Upper lobe of left lung (tissue), 6 donors: Measurements from ENCODE around the gene ITGB7. TPM values are rescaled to one million over a fixed set of nuclear protein-coding genes. Genes with fewer than 3 reads are reported as not detected.
A peak's percentile ranks its signal among the peaks of the same experiment; 100 is the strongest.

Experiments used
- ATAC-seq, 2 donors: fragments of 200-7000 bp; cut with Tn5 transposase; one replicate each; pipeline ENCODE4 v1.9.1; 2022; ENCODE audit warnings: mild to moderate bottlenecking in 2 of 2, moderate library complexity in 2 of 2; ENCODE audit not compliant: low FRiP score in 2 of 2
- DNase-seq, 2 donors: peaks; one replicate each; pipeline ENCODE4 v3.0.0-alpha.2; 2019 to 2020
- H3K27ac ChIP-seq, 4 donors: fragments of 200-600 bp; sonication (generic); one replicate each; pipeline ENCODE4 v1.5.1; 2016 to 2019
- H3K27me3 ChIP-seq, 4 donors: fragments of 200-600 bp; sonication (generic); one replicate each; pipeline ENCODE4 v1.5.1; 2017 to 2019
- H3K36me3 ChIP-seq, 4 donors: fragments of 200-600 bp; sonication (generic); one replicate each; pipeline ENCODE4 v1.5.1; 2016 to 2019
- H3K4me1 ChIP-seq, 4 donors: fragments of 200-600 bp; sonication (generic); one replicate each; pipeline ENCODE4 v1.5.1; 2018 to 2019
- H3K4me3 ChIP-seq, 4 donors: fragments of 200-600 bp; sonication (generic); one replicate each; pipeline ENCODE4 v1.5.1; 2017 to 2019; ENCODE audit warnings: mild to moderate bottlenecking in 2 of 4, moderate library complexity in 1 of 4
- H3K9me3 ChIP-seq, 4 donors: fragments of 200-600 bp; sonication (generic); one replicate each; pipeline ENCODE4 v1.5.1; 2018 to 2019
- EP300 ChIP-seq, 4 donors: sonication (generic); formaldehyde crosslinking; IDR thresholded peaks; one replicate each; pipeline ENCODE4 v1.5.1; 2017; ENCODE audit warnings: antibody characterized with exemption in 4 of 4, control low read depth in 2 of 4
- POLR2A ChIP-seq, 4 donors: fragments of 450-650 bp; IDR thresholded peaks; one replicate each; pipeline ENCODE4 v1.5.1; 2016 to 2017; ENCODE audit warnings: antibody characterized with exemption in 4 of 4, mild to moderate bottlenecking in 2 of 4
- POLR2AphosphoS5 ChIP-seq, 2 donors: sonication (generic); formaldehyde crosslinking; IDR thresholded peaks; one replicate each; pipeline ENCODE4 v1.5.1; 2017; ENCODE audit warnings: antibody characterized with exemption in 2 of 2
- WGBS, 2 donors: methylation state at CpG; one replicate each; pipeline ENCODE4 v1.1.5; 2017 to 2018; 5-methylcytosine and 5-hydroxymethylcytosine counted together
- total RNA-seq, 6 donors: library from RNA; depleted of rRNA in 4 of 6; stranded (reverse); fragments of >200 nt in 4 of 6; gene quantifications; one replicate each; pipeline versions ENCODE4 v1.1.0 to v1.2.1, GENCODE V29; 2016 to 2021
- TF ChIP-seq, protein P1 (sequence below), 6 experiments: fragments of 450-650 bp in 4 of 6; fragments of 200-600 bp in 2 of 6; sonication (generic) in 2 of 6; IDR thresholded peaks; one replicate each; pipeline ENCODE4 v1.5.1; 2016 to 2019; ENCODE audit warnings: antibody characterized with exemption in 6 of 6
- donor health status: DM: no; HTN: no; CAD: no; lungs with moderate emphysema.
- donor health status: DM: no; HTN: yes; CAD: no; lungs with severe emphysema.

ITGB7 gene
- total RNA-seq, 6 donors from 2014 or later, result 3.1 to 12.9 (median 4.7) TPM

DNA sequence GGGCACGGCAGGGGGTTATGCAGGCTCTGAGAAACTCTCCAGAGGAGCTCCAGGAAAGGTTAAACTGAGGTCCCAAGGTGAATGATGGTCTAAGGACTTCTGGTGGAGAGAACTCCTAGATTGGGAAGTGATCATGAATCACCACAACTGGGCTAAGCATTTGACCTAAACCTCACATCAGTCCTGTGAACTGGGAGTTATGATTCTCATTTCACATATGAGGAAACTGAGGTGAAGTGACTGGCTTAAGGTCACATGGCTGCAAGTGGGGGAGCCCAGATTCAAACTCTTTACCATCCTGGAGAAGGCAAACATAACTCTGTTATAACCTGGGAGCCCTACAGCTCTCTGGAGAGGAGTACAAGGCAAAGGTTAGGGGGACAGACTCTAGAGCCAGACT is 20.8 kb upstream of the ITGB7 start:
- TF ChIP-seq EP300 (IDR thresholded peaks at IDR 0.05) (no peak), POLR2AphosphoS5 (IDR thresholded peaks at IDR 0.05) (no peak), POLR2A (IDR thresholded peaks at IDR 0.05) (no peak)
- TF ChIP-seq, protein P1, sequence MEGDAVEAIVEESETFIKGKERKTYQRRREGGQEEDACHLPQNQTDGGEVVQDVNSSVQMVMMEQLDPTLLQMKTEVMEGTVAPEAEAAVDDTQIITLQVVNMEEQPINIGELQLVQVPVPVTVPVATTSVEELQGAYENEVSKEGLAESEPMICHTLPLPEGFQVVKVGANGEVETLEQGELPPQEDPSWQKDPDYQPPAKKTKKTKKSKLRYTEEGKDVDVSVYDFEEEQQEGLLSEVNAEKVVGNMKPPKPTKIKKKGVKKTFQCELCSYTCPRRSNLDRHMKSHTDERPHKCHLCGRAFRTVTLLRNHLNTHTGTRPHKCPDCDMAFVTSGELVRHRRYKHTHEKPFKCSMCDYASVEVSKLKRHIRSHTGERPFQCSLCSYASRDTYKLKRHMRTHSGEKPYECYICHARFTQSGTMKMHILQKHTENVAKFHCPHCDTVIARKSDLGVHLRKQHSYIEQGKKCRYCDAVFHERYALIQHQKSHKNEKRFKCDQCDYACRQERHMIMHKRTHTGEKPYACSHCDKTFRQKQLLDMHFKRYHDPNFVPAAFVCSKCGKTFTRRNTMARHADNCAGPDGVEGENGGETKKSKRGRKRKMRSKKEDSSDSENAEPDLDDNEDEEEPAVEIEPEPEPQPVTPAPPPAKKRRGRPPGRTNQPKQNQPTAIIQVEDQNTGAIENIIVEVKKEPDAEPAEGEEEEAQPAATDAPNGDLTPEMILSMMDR (IDR thresholded peaks at IDR 0.05), result no peak
- no peaks in the 10 kb centered on the region for H3K27me3 ChIP-seq
- DNase-seq, result no peak
- H3K9me3 ChIP-seq, result no peaks in the 10 kb centered on the region
- H3K4me1 ChIP-seq, result peaks cover 46 to 63% (median 57%) of the 10 kb centered on the region in 4 donors
- no peak overlapping the region for H3K4me3 ChIP-seq
- ATAC-seq, result no peak
- H3K27ac ChIP-seq, result no peak overlapping the region
- 75 to 86% methylated on average over 1 of the region's 1 CpG for WGBS, 2 donors
- peaks cover 0 to 6% (median 0%) of the 10 kb centered on the region in 4 donors for H3K36me3 ChIP-seq

DNA sequence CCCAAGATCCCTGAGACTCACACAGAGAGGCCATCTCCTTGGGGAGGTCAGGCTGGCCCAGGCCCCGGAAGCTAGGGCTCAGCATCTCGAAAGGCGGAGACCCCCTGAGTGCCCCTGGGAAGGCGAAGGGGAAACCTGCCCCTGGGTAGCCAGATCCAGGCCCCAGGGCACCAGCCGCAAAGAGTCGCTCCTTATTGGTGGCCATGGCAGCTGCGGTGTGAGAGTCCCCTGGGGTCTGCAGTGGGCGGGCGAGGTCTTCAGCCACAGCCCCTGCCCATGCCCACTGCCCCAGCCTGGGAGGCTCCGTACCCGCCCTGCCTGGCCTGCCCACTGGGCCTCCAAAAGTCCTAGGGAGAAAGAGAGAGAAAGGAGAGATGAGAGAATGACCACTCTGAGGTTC is 20.3 kb upstream of the ITGB7 start:
- no peak for TF ChIP-seq POLR2A (IDR thresholded peaks at IDR 0.05)
- Histone ChIP-seq H3K27me3 (no peaks in the 10 kb centered on the region), H3K4me1 (peaks cover 46 to 63% (median 57%) of the 10 kb centered on the region in 4 donors), H3K9me3 (no peaks in the 10 kb centered on the region), H3K36me3 (peaks cover 0 to 6% (median 0%) of the 10 kb centered on the region in 4 donors), H3K4me3 (no peak overlapping the region), H3K27ac (no peak overlapping the region)
- DNase-seq (peak in 1 of 2 donors; percentile 60), ATAC-seq (no peak)
- 92 to 94% methylated on average over 8 to 11 of the region's 11 CpGs for WGBS, 2 donors

DNA sequence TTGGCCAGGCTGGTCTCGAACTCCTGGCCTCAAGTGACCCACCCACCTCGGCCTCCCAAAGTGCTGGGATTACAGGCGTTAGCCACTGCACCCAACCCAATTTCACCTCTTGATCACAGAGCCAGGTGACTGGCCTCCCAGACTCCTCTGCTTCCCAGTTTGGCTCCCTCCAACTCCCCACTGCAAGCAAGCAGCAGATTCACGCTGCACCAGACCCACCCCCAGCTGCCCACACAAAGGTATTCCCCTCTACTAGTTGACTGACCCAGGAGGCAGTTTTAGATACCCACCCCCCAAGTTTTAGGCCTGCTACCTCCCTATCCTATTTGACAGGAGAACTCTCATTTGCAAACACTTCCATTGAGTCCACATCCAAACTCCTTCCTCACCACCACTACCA is 19.8 kb upstream of the ITGB7 start:
- Histone ChIP-seq H3K27ac (no peak overlapping the region), H3K9me3 (no peaks in the 10 kb centered on the region), H3K4me1 (peaks cover 51 to 66% (median 59%) of the 10 kb centered on the region in 4 donors), H3K36me3 (peaks cover 0 to 6% (median 0%) of the 10 kb centered on the region in 4 donors), H3K27me3 (no peaks in the 10 kb centered on the region), H3K4me3 (no peak overlapping the region)
- TF ChIP-seq EP300 (IDR thresholded peaks at IDR 0.05) (no peak), POLR2AphosphoS5 (IDR thresholded peaks at IDR 0.05) (no peak), POLR2A (IDR thresholded peaks at IDR 0.05) (no peak)
- TF ChIP-seq, protein P1 (IDR thresholded peaks at IDR 0.05), result no peak
- DNase-seq (no peak), ATAC-seq (no peak)
- 91 to 100% methylated on average over 4 of the region's 4 CpGs for WGBS, 2 donors

DNA sequence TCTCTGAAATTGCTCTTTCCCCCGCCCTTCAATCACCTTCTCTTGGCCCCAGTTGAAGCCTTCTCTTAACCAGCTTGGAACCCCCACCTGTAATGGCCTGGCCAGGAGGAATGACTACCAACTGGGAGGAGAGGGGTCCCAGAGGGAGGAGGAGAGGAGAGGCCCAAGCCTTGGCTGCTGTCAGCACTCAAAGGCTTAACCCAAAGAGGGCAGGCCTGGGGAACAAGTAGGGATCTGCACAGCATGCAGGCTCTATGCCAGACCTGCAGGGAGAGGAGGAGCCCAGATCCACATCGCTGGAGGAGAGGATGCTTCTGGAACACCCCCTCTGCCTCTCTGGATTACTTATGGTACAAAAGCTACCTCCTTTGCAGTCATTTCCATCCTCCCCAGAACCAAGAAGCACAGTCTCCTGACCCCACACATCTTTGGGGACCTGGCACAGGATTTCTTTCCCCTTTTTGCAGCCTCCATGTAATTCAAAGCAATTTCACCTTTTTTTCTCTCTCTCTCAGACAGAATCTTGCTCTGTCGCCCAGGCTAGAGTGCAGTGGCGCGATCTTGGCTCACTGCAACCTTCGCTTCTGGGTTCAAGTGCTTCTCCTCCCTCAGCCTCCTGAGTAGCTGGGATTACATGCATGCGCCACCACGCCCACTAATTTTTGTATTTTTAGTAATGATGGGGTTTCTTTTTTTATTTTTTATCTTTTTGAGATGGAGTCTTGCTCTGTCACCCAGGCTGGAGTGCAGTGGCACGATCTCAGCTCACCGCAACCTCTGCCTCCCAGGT is 18.8 kb upstream of the ITGB7 start:
- DNase-seq, result no peak
- ATAC-seq, result no peak

More for the DNA sequence above, 18.8 kb upstream of the ITGB7 start:
- Histone ChIP-seq H3K36me3 (peaks cover 0 to 6% (median 0%) of the 10 kb centered on the region in 4 donors), H3K27me3 (no peaks in the 10 kb centered on the region), H3K4me1 (peaks cover 44 to 64% (median 50%) of the 10 kb centered on the region in 4 donors), H3K4me3 (no peak overlapping the region), H3K27ac (peak overlapping the region in 2 of 4 donors; percentile 98 to 100), H3K9me3 (no peaks in the 10 kb centered on the region)
- TF ChIP-seq POLR2AphosphoS5 (IDR thresholded peaks at IDR 0.05) (no peak), POLR2A (IDR thresholded peaks at IDR 0.05) (no peak), EP300 (IDR thresholded peaks at IDR 0.05) (no peak)
- TF ChIP-seq, protein P1 (IDR thresholded peaks at IDR 0.05), result no peak
- WGBS, 2 donors, result 81 to 83% methylated on average over 10 of the region's 10 CpGs
